PFSK-1 (cell line): ENCODE data around the gene PTPRN.

Experiments
- FOXP2 ChIP-seq: optimal IDR thresholded peaks from 2 replicates; pipeline ENCODE3; 2011; ENCODE audit warnings: borderline replicate concordance, control low read depth, inconsistent platforms; ENCODE audit not compliant: insufficient read depth; ENCODE audit errors: extremely low read length, extremely low read depth
- POLR2AphosphoS5 ChIP-seq: IDR thresholded peaks from 2 replicates; pipeline ENCODE4 v1.6.1; 2012; ENCODE audit warnings: low read depth, mild to moderate bottlenecking, control low read depth, low read length, moderate library complexity
- SIN3A ChIP-seq: IDR thresholded peaks from 2 replicates; pipeline ENCODE4 v1.6.1; 2012; ENCODE audit warnings: mild to moderate bottlenecking, low read length, moderate library complexity, borderline replicate concordance; ENCODE audit not compliant: insufficient read depth
- TAF1 ChIP-seq: IDR thresholded peaks from 2 replicates; pipeline ENCODE4 v1.6.1; 2012; ENCODE audit warnings: low read length, control low read depth, borderline replicate concordance; ENCODE audit not compliant: insufficient read depth
- TF ChIP-seq, protein P1 (sequence below), 2 experiments: IDR thresholded peaks; 2 replicates each; pipeline versions ENCODE4 v1.6.1 to v1.8.0; 2011 to 2012; ENCODE audit warnings: low read depth in 2 of 2, low read length in 2 of 2, control low read depth in 1 of 2, inconsistent platforms in 1 of 2, mild to moderate bottlenecking in 1 of 2, moderate library complexity in 1 of 2; ENCODE audit not compliant: insufficient read depth in 1 of 2

DNA sequence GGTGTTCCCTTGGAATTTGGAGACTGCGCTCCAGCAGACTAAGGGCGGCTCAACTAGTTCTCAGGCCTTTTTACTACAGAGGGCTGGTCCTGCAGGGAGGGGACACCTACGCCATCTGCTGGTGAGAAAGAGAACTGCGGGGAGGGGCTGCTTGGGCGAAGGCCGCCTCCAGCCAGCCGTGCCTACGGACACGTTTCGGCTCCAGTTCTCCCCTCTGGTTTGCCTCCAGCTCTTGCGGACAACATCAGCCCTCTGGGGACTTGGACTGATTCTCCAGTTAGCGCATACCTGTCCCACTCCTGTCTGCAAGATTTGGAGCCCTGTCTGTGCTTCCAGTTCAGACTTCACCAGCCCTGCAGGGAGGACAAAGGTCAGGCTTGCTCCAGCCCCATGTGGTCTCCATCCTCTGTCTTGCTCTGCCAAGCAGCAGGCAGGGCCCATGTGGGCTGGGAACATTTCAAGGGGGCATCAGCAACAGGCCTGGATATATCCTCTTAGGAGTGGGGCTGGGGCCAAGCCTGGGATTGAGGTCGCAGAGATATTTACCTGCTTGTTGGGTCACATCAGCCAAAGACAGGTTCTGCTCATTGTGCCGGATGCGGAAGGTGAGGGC is 10.3 kb downstream of the PTPRN start:
- TF ChIP-seq POLR2AphosphoS5 (no peak), TAF1 (no peak), SIN3A (no peak), FOXP2 (no peak)
- TF ChIP-seq, protein P1, sequence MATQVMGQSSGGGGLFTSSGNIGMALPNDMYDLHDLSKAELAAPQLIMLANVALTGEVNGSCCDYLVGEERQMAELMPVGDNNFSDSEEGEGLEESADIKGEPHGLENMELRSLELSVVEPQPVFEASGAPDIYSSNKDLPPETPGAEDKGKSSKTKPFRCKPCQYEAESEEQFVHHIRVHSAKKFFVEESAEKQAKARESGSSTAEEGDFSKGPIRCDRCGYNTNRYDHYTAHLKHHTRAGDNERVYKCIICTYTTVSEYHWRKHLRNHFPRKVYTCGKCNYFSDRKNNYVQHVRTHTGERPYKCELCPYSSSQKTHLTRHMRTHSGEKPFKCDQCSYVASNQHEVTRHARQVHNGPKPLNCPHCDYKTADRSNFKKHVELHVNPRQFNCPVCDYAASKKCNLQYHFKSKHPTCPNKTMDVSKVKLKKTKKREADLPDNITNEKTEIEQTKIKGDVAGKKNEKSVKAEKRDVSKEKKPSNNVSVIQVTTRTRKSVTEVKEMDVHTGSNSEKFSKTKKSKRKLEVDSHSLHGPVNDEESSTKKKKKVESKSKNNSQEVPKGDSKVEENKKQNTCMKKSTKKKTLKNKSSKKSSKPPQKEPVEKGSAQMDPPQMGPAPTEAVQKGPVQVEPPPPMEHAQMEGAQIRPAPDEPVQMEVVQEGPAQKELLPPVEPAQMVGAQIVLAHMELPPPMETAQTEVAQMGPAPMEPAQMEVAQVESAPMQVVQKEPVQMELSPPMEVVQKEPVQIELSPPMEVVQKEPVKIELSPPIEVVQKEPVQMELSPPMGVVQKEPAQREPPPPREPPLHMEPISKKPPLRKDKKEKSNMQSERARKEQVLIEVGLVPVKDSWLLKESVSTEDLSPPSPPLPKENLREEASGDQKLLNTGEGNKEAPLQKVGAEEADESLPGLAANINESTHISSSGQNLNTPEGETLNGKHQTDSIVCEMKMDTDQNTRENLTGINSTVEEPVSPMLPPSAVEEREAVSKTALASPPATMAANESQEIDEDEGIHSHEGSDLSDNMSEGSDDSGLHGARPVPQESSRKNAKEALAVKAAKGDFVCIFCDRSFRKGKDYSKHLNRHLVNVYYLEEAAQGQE (IDR thresholded peaks at IDR 0.05; ENCODE audit: insufficient read depth in 1 of 2, low read depth in 2 of 2, low read length in 2 of 2): 0 out of 4 replicates have a peak, but pooled peaks of 1 of the 2 experiments have one; percentile 20
